ENCODE data around the gene LRRC27.

LRRC27 gene

GRCh38 chr10:132417957-132418441, 86.0 kb downstream of the LRRC27 start:
- no peak for DNase-seq

- DNase-seq, result no peak
Observed at GRCh38 chr10:132418527-132419416, 86.8 kb downstream of the LRRC27 start.

GRCh38 chr10:132419538-132420468, 87.8 kb downstream of the LRRC27 start:
- no peak for DNase-seq

DNA sequence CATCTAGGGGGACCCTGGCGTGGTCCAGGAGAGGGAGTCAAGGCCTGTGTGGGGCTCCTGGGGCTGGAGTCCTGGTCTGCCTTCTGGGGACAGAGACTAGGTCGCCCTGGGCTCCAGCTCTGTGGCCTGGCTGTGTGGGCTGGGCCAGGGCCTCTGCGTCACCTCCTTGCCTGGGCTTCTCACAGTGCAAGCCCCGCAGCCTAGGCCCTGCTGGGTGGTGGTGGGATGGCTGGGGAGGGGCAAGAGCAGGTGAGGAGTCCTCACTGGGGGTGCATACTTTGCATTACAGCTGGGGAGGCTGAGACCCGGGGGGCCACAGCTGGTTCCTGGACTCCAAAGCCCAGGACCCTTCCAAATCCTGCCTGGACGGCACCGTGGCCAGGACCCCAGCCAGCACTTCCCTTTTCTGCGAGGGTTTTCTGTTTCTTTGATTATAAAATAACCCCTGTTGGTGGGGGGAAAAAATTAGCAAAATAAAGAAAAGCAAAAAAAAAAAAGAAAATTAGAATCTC, 88.5 kb downstream of the LRRC27 start:
- DNase-seq, result no peak

DNA sequence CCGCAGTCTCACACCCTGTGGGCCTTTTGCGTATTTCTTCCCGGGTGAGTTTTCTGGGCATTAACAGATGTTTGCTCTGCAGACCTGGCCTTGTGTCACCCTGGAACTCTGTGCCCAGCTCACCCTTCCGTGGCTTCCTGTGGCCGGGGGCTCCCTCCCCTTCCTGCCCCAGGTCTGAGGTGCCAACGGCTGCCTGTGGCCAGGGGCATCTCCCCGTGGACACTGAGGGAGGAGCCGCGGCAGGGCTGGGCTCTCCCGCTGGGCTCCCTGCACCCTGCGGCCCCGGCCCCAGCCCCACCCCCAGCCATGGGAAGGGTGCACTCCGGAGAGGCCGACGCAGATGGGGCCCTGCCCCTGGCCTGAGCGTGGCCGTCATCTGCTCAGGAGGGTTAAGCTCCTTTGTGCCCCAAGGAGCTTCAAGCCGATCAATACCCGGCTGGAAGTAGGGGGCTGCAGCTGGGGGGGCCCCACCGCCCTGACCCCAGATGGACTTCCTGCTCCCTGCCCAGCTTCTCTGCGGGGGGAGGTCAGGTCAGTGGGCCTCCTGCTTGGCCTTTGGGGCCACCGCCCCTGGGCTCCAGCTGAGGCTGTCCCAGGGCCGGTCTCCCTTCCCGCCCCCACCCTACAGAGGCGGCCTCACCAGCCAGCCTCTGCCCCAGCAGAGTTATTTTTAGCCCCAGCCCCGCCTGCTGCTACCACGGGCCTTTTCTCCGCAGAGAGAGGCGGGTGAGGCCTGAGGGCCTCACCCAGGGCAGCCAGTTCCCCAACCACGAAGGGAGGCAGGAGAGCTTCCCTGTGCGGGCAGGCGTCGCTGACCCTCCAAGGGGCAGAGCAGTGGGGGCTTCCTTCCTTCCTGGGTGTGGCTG, 89.2 kb downstream of the LRRC27 start:
- DNase-seq, result no peak

- no peak for DNase-seq
Observed at GRCh38 chr10:132421847-132422751, 90.1 kb downstream of the LRRC27 start.

DNA sequence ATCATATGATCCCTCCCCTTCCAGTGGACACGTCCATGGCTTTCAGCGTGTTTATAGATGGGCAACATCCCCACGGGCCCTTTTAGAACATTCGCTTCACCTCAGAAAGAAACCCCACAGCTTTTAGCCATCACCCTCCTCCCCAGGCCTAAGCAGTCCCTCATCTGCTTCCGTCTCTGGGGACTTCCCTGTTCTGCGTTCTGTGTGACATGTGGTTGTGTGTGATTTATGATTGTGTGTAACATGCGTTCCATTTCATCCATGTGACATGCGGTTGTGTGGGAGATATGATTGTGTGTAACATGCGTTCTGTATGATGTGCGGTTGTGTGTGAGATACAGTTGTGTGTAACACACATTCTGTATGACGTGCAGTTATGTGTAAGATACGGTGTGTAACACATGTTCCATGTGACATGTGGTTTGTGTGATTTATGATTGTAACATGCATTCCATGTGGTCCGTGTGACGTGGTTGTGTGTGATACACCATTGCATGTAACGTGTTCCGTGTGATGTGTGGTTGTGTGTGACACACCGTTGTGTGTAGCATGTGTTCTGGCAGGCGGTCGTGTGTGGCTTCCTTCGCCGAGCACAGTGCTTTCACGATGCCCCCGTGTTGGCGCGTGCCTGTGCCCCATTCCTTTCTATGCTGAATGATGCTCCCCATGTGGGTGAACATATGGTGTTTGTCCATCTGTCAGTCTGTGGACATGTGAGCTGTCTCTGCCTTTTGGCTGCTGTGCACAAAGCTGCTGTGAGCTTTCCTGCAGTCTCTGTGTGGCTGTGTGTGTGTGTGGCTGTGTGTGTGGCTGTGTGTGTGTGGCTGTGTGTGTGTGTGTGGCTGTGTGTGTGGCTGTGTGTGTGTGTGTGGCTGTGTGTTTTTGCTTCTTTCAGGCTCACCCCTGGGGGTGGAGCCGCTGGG, 91.2 kb downstream of the LRRC27 start:
- DNase-seq, result no peak

- DNase-seq, result no peak
Observed at GRCh38 chr10:132423966-132424861, 92.2 kb downstream of the LRRC27 start.

DNA sequence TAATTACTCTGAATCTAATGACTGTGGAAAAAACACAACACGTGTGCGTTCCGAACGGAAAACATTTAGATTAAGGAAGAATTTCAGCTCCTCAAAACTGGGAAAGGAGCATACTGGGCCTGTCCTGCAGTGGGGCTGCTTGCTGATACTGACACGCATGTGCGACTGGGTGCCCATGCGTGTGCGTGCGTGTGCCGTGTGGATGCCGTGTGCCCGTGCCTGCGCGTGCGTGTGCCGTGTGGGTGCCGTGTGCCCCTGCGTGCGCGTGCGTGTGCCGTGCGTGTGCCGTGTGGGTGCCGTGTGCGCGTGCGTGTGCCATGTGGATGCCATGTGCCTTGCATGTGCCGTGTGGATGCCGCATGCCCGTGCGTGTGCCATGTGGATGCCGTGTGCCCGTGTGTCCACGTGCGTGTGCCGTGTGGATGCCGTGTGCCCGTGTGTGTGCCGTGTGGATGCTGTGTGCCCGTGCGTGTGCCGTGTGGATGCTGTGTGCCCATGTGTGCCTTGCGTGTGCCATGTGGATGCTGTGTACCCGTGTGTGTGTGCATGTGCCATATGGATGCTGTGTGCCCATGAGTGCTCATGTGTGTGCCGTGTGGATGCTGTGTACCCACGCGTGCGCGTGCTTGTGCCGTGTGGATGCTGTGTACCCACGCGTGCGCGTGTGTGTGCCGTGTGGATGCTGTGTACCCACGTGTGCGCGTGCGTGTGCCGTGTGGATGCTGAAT, 93.2 kb downstream of the LRRC27 start:
- no peak for DNase-seq

GRCh38 chr10:132425757-132426155, 93.8 kb downstream of the LRRC27 start:
- no peak for DNase-seq

GRCh38 chr10:132427006-132427771, 95.2 kb downstream of the LRRC27 start:
- no peak for DNase-seq

DNA sequence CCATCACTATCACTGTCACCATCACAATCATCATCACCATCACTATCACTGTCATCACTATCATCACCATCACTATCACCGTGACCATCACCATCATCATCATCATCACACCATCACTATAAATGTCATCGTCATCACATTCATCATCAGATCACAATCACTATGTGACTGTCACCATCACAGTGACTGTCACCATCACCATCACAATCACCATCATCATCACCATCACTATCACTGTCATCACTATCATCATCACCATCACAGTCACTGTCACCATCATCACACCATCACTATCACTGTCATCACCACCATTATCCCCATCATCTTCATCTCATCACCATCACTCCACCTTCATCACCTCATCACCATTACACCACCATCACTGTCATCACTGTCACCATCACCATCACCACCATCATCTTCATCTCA, 96.0 kb downstream of the LRRC27 start:
- DNase-seq, result no peak

- DNase-seq, result no peak
Observed at GRCh38 chr10:132428486-132428995, 96.5 kb downstream of the LRRC27 start.
